ENCODE results near the gene GLI2. TPM values are rescaled to one million over a fixed set of nuclear protein-coding genes. Genes with fewer than 3 reads are reported as not detected.

Gene GLI2
- 8.5 TPM for polyA plus RNA-seq (ENCODE audit: insufficient read length)

- no peak for DNase-seq (ENCODE audit: low read depth)
Measured at GRCh38 chr2:120735746-120736170, at the start of gene GLI2. GLI2 (plus strand) TSS chr2:120735868; CDS start chr2:120797321, 61,453 bp downstream.

GRCh38 chr2:120685974-120686297 is 49.7 kb upstream of the GLI2 start:
- no peak for DNase-seq (ENCODE audit: low read depth)

- DNase-seq (ENCODE audit: low read depth): no peak
Measured at GRCh38 chr2:120686511-120687168, 49.0 kb upstream of the GLI2 start.

GRCh38 chr2:120687210-120687609 is 48.5 kb upstream of the GLI2 start:
- no peak for DNase-seq (ENCODE audit: low read depth)

- no peak for DNase-seq (ENCODE audit: low read depth)
Measured at GRCh38 chr2:120690521-120690920, 45.1 kb upstream of the GLI2 start.

- DNase-seq (ENCODE audit: low read depth): no peak
Measured at GRCh38 chr2:120691410-120691809, 44.3 kb upstream of the GLI2 start.

GRCh38 chr2:120692691-120693090 is 43.0 kb upstream of the GLI2 start:
- no peak for DNase-seq (ENCODE audit: low read depth)

GRCh38 chr2:120693121-120693520 is 42.5 kb upstream of the GLI2 start:
- DNase-seq (ENCODE audit: low read depth): no peak

GRCh38 chr2:120694034-120694433 is 41.6 kb upstream of the GLI2 start:
- no peak for DNase-seq (ENCODE audit: low read depth)

- DNase-seq (ENCODE audit: low read depth): no peak
Measured at GRCh38 chr2:120697471-120697870, 38.2 kb upstream of the GLI2 start.

- DNase-seq (ENCODE audit: low read depth): no peak
Measured at GRCh38 chr2:120699292-120699691, 36.4 kb upstream of the GLI2 start.

GRCh38 chr2:120700659-120701058 is 35.0 kb upstream of the GLI2 start:
- no peak for DNase-seq (ENCODE audit: low read depth)

- no peak for DNase-seq (ENCODE audit: low read depth)
Measured at GRCh38 chr2:120701096-120701495, 34.6 kb upstream of the GLI2 start.

- no peak for DNase-seq (ENCODE audit: low read depth)
Measured at GRCh38 chr2:120701499-120701898, 34.2 kb upstream of the GLI2 start.

- no peak for DNase-seq (ENCODE audit: low read depth)
Measured at GRCh38 chr2:120702061-120702460, 33.6 kb upstream of the GLI2 start.

- no peak for DNase-seq (ENCODE audit: low read depth)
Measured at GRCh38 chr2:120702801-120703200, 32.9 kb upstream of the GLI2 start.

- no peak for DNase-seq (ENCODE audit: low read depth)
Measured at GRCh38 chr2:120703330-120703994, 32.2 kb upstream of the GLI2 start.

- DNase-seq (ENCODE audit: low read depth): no peak
Measured at GRCh38 chr2:120704696-120705095, 31.0 kb upstream of the GLI2 start.

- DNase-seq (ENCODE audit: low read depth): no peak
Measured at GRCh38 chr2:120707816-120708215, 27.9 kb upstream of the GLI2 start.

- DNase-seq (ENCODE audit: low read depth): no peak
Measured at GRCh38 chr2:120708944-120709607, 26.6 kb upstream of the GLI2 start.

- no peak for DNase-seq (ENCODE audit: low read depth)
Measured at GRCh38 chr2:120709608-120710041, 26.0 kb upstream of the GLI2 start.

- DNase-seq (ENCODE audit: low read depth): no peak
Measured at GRCh38 chr2:120710256-120710655, 25.4 kb upstream of the GLI2 start.

- no peak for DNase-seq (ENCODE audit: low read depth)
Measured at GRCh38 chr2:120711694-120712093, 24.0 kb upstream of the GLI2 start.
